GM19328 (cell line): ENCODE measurements around the gene NRDE2.
"Not testable (repeated sequence)": the region's sequence is repeated elsewhere in the genome, so short reads cannot be mapped to it uniquely, and the experiment has no call there.

ENCODE experiments used
- ATAC-seq: cut with Tn5 transposase; IDR thresholded peaks from one replicate; pipeline ENCODE4 v1.9.1; 2021; ENCODE audit warnings: mild to moderate bottlenecking, moderate library complexity; ENCODE audit not compliant: unreplicated experiment

NRDE2 gene

GRCh38 chr14:90344331-90345238 lies 12.8 kb upstream of the NRDE2 start:
- ATAC-seq = no peak

GRCh38 chr14:90342327-90342726 lies 10.6 kb upstream of the NRDE2 start:
- ATAC-seq = no peak

GRCh38 chr14:90341784-90342183 lies 10.0 kb upstream of the NRDE2 start:
- ATAC-seq = no peak

- ATAC-seq = not testable (repeated sequence)
Measured at GRCh38 chr14:90341232-90341631, 9.5 kb upstream of the NRDE2 start.

DNA sequence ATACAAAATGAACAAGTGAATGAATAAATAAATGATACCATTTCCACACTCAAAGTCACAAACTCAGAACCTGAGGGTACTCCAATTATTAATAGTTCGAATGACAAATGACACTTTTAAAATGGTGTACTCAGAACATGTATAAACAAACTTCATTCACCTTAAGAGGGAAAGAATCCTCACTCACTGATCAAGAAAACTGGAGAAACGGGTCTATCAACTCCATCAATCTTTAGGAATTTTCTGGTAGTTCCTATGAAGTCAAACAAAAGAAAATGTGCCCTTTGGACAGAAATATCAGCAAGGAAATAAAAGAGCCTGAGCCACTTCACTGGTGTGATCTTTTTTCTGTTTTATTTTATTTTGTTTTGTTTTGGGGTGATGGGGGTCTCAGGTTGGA lies 5.2 kb upstream of the NRDE2 start:
- ATAC-seq = no peak

DNA sequence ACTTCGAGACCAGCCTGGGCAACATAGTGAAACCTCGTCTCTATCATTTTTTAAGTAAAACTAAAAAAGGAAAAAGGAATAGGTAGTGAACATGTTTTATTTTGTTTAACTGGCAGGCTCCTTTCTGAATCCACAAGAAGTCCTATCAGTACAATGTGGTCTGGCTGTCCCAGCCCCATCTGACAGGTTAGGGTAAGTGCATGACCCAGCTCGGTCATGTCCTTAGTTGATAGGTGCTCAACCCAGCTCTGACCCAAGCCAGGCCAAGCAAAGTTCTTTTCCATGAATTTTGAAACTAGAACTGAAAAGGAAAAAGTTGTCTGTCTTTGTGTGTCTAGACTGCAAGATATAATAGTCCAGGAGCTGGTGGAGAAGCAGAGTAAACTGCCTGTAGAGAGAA lies 4.7 kb upstream of the NRDE2 start:
- ATAC-seq = no peak

GRCh38 chr14:90332271-90332584 lies 487 bp upstream of the NRDE2 start:
- no peak for ATAC-seq

- ATAC-seq = no peak
Measured at GRCh38 chr14:90330203-90331196, 1.2 kb downstream of the NRDE2 start.

- ATAC-seq = no peak
Measured at GRCh38 chr14:90321891-90322290, 9.8 kb downstream of the NRDE2 start.

DNA sequence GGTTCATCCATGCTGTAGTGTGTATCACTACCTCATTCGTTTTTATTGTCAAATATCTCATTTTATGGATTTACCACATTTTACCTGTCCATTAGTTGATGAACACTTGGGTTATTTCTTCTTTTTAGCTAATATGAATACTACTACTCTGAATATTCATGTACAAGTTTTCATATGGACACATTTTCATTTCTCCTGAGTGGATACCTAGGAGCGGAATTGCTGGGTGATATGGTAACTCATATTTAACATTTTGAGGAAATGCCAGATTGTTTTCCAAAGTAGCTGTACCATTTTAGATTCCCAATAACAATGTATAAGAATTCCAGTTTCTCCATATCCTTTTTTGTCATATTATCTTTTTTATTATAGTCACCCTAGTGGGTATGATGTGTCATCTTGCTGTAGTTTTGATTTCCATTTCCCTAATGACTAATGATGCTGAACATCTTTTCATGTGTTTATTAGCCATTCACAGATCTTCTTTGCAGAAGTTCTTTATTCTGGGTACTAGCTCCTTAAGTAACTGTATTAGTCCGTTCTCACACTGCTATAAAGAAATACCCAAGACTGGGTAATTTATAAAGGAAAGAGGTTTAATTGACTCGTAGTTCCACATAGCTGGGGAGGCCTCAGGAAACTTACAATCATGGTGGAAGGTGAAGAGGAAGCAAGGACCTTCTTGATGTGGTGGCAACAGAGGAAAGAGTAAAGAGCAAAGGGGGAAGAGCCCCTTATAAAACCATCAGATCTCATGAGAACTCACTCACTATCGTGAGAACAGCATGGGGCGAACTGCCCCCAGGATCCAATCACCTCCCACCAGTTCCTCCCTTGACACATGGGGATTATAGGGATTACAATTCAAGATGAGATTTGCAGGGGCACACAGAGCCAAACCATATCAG lies 11.9 kb downstream of the NRDE2 start:
- ATAC-seq = no peak

DNA sequence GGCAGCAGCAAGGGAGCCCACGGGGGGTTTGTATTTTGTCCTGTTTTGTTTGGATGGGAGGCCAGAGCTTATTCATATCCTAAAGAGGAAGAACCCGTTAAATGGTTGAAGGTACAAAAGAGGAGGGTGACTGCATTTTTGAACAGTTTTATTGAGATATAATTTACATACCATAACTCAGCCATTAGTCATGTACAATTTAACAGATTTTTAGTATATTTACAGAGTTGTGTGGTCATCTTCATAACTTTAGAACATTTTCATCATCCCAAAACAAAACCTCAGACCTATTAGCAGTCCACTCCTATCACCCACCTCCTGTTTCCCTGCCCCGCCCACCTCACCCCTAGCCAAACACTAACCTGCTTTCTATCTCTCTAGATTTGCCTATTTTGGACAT lies 12.6 kb downstream of the NRDE2 start:
- ATAC-seq = no peak

GRCh38 chr14:90318016-90318415 lies 13.7 kb downstream of the NRDE2 start:
- no peak for ATAC-seq

DNA sequence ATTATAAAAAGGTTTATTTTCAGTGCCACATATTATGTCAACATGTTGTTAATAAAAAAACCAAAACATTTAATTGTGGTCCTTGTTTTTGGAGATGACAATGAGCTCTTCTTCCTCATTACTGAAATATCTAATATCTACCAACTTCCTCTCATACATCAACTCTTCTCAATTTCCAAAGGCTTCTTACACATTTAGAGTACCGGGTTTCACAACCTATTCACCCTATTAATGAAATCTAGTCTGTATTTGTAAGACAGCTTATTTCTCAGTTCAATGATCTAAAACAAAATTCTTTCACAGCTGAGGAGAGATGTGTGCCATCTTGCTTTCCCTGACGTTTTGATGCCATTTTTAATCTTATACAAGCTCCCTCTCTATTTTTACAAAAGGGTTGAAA lies 14.5 kb downstream of the NRDE2 start:
- ATAC-seq = no peak

DNA sequence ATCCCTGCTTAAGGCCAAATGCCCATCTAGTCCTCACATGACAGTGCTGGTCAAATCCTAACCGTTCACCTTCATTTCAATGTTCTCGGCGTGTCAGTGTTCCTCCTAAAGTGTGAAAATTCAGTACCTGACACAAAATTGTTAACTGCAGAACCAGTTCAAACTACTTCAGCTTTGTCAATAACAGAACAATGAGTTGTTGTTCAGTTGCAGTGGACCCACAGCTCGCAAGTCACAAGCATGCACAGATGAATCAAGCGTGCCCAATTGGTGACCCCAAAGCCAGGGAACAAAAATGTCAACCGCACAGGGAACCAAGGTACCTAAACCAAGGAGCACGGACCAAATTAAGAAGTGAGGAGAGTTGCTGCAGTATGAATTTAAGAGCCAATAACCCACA lies 23.2 kb downstream of the NRDE2 start:
- ATAC-seq = no peak

DNA sequence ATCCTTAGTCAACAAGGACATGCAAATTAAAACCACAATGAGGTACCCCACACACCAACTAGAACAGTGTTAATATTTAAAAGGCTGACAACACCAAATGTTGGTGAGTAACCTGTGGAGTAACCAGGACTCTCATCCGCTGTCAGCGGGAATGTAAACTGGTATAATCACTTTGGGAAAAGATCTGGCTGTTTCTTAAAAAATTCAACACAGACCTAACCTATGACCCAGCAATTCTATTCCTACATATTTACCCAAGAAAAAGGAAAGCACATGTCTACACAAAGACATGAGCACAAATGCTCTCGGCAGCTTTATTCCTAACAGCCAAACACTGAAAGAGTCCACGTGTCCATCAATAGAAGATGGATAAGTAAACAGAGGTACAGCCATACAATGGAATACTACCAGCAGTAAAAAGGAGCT lies 26.6 kb downstream of the NRDE2 start:
- ATAC-seq = no peak

DNA sequence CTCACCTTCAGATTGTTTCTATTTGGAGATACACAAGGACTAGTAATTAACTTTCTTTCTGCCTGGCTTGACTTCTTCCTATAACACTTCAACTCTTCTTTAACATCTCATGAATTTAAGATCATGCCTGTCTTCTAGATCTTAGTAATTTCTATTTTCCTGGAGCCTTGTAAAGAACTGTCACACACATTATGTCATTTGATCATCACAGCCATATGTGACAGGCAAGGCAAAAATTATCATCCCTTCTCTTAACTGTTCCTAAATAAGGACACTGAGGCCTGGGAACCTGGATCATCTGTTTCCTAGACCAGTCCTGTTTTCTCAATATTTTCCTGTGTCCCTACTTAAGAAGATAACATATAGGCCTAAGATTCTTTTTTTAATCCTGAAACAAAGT lies 27.2 kb downstream of the NRDE2 start:
- no peak for ATAC-seq

- no peak for ATAC-seq
Measured at GRCh38 chr14:90303473-90303872, 28.3 kb downstream of the NRDE2 start.

GRCh38 chr14:90302529-90303303 lies 29.0 kb downstream of the NRDE2 start:
- no peak for ATAC-seq

- no peak for ATAC-seq
Measured at GRCh38 chr14:90301668-90302090, 30.1 kb downstream of the NRDE2 start.

DNA sequence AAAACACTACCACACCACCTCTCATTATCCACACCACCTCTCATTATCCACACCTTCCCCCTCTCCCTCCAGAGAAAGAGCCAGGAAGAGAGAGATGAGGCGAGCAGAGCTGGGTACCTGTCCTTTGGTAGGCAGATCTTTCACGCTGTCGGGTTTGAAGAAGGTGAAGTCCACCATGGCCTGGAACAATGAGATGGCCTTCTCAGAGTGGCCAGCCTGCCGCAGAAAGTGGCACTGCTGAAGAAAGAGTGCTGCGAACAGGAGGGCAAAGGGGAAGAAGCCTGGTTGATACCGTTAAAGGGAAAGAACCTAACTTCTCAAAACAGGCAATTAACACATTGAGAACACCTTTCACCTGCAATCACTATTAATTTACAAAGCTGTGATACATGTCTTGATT lies 30.6 kb downstream of the NRDE2 start:
- ATAC-seq = no peak
